Activated CD4-positive, CD25-positive, alpha-beta regulatory T cell (primary cell): ENCODE measurements around the gene SPPL2A.
A peak's percentile ranks its signal among the peaks of the same experiment; 100 is the strongest.
"Not testable (repeated sequence)": the region's sequence is repeated elsewhere in the genome, so short reads cannot be mapped to it uniquely, and the experiment has no call there.

Experiments used
- DNase-seq, 4 experiments: peaks; one replicate each; lab custom pipeline; 2025; lab: John Stamatoyannopoulos, UW

SPPL2A gene

GRCh38 chr15:50767332-50767861, 1.9 kb upstream of the SPPL2A start:
- no peak for DNase-seq

DNA sequence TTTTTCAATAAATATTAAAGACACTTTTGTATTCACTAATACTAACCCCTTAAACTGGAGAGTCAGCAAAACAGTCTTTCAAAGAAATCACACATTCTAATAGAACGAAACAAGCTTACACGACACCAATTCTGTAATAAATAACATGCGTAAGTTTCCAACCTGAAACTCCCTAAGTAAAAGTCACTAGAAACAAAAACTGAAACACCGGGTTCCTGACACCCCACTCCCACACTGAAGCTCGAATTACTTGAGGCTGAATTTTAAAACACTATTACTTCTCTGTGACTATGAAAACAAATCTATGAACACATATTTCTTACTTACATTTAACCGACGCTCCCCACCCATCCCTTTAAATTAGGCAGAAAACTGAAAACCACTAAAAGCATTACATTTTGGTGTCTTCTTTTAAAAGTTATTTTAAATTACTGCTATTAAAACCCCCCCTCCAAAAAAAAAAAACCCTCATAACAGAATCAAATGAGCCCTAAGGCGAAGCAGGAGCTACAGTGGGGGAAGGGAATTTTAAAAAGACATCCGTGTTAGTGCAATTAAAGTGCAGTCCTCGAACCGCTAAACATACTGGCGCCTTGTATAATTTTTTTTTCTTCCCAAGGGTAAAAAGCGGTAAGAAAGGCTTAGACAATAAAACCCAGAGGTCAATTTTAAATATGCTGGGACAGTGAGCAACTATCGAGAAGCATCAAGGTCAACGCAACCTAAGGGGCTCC, 878 bp downstream of the SPPL2A start:
- DNase-seq: peak in 1 of 4 experiments; percentile 13

DNA sequence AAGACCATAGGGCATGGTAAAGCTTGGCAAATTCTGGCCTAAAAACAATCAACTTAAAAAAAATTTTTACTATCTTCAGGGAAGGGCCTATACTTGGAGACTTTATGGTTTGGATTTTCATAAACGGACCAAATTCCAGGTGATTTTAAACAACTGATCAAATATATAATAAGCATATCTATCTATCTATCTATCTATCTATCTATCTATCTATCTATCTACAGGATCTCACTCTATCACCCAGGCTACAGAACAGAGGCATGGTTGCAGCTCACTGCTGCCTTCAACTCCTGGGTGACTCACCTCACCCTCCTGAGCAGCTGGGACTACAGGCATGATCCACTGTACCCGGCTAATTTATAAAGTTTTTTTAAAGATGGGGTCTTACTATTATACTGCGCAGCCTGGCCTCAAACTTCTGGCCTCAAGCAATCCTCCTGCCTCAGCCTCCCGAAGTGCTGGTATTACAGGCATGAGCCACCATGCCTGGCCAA, 6.7 kb downstream of the SPPL2A start:
- DNase-seq: no peak

DNA sequence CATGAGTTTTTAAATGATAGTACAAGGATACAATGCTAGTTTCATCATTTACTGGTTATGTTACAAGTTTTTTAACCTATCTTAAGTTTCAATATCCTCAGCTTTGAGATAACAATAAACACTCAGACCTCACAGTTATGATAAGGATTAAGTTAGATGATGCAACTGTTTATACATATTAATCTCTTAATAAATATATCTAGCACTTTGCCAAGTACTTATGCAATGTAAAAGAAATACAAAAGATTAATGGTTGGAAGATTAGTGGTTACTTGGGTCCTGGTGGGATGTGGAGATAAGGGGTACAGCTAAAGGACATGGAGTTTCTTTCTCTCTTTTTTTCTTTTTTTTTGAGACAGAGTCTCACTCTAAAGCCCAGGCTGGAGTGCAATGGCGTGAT, 12.0 kb downstream of the SPPL2A start:
- no peak for DNase-seq

GRCh38 chr15:50751394-50751793, 14.1 kb downstream of the SPPL2A start:
- no peak for DNase-seq

DNA sequence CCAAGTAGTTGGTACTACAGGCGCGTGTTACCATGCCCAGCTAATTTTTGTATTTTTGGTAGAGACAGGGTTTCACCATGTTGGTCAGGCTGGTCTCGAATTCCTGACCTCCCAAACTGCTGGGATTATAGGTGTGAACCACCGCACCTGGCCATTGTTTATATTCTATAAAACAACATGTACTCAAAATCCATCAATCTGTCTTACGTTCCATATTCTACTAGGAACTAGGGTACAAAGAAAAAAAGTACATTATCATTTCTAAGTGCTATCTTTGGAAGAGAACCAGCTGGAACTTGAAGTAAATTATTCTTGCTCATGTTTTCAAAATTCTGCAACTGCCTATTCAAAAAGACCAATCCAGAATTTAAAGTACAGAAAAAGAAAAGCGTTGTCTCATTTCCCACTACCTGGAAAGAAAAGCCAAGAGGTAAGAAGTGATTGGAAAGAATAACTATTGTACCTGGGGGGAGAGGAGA, 15.2 kb downstream of the SPPL2A start:
- no peak for DNase-seq

- DNase-seq: no peak
Measured at GRCh38 chr15:50747523-50747922, 18.0 kb downstream of the SPPL2A start.

DNA sequence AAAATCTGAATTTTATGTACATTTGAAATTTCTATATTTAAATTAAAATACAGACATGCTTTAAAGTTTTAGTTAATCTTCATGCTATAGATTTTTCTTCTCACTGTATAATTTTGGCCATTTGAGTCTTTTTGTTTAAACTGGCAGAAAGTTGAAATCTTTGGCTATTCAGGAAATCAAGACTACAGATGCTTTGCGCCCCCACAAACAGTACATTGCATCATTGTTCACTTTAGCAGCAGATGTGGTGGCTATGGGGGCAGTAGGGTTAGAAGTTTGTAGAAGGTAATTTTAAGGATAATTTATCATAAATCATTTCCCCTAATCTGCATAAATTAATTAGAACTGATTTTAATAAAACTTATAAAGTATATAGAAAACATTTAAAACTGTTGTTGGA, 20.9 kb downstream of the SPPL2A start:
- DNase-seq: no peak

DNA sequence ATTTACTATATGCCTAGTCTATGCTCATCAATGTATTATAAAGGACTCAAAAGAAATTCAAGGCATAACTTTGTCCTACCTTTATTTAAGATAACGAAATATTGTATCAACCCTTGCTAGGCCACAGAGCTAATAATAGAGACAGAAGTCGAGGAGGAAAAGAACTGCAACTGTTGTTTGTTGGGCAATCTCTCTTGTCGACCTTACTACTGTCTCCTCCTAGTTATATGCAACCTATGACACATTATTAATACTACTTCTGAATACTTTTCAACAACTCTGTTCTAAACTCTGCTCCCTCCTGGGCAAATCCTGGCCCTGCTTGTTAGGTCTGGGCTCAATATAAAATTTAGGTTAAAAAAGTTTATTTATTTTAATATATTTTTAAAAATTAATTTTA, 24.6 kb downstream of the SPPL2A start:
- no peak for DNase-seq

- DNase-seq: no peak
Measured at GRCh38 chr15:50736823-50737222, 28.7 kb downstream of the SPPL2A start.

DNA sequence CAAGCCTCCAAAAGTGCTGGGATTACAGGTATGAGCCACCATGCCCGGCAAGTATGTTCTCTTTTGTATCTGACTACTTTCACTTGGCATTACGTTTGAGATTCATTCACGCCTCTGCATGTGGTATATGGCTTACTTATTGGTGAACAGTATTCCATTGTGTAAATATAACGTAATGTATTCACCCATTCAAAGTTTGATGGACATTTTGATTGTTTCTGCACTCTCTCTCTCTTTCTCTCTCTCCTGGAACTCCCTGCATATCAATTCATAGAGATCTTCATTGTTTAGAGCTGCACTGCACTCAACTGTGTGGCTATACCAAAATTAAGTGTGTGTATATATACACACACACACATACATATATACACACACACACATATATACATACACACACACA, 30.4 kb downstream of the SPPL2A start:
- DNase-seq: no peak

DNA sequence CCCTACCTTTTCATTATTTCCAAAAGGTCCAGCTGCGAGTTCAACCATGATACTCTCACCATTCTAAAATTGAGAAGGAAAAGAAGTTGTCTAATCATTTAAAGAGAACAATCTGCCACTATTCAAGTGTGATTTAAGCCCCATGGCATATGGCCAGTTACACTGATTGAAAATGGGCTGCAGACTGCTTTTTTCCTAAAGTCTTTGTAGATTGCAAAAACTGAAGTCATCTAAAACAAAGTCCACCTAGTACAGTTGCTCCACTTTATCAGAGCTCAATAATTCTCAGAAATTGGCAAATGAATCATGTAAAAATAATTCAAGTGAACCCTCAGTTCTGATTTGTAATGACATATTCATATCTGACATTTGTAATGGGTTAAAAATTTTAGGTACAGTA, 39.2 kb downstream of the SPPL2A start:
- no peak for DNase-seq

GRCh38 chr15:50718700-50719125, 46.8 kb downstream of the SPPL2A start:
- DNase-seq: no peak

DNA sequence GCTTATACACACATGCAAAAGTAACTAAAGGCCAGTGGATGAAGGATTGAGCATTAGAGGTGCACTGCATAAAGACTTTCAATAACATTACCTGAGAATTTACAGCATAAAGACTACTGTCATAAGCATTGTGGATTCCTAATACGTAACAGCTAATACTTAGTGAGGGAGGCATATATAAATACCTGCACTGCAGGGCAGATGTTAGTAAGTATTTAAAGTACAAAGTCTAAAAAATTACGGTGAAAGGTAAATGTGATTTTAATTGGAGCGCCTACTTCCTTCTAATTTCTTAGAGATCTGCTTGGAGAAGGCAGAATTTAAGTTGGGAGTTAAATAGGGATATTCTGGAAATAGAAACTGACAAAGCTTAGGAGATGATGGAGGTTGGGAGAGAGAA, 53.5 kb downstream of the SPPL2A start:
- no peak for DNase-seq

- no peak for DNase-seq
Measured at GRCh38 chr15:50710585-50710984, 54.9 kb downstream of the SPPL2A start.

DNA sequence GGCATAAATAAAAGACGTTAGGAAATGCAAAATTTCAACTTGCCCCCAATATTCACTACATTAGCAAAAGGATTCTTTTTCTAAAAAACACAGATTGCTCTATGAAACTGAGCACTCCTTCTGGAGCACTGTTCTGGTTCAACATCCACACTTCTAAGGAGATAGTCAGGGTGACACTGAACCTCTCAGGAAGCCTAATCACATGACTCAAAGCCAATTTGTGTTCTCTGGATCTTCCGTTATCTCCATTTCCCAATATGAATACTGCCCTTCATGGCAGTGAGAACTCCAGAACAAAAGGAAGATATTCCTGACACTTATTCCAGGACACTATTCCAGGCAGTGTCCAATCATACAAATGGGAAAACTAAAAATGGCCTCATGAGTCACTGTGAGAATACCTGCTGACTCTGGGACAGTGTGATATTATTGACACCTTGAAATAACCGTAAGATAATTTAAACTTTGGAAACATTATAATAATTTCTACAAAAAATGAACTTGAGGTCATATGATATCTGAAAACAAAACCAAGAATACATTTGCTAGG, 57.6 kb downstream of the SPPL2A start:
- DNase-seq: no peak

DNA sequence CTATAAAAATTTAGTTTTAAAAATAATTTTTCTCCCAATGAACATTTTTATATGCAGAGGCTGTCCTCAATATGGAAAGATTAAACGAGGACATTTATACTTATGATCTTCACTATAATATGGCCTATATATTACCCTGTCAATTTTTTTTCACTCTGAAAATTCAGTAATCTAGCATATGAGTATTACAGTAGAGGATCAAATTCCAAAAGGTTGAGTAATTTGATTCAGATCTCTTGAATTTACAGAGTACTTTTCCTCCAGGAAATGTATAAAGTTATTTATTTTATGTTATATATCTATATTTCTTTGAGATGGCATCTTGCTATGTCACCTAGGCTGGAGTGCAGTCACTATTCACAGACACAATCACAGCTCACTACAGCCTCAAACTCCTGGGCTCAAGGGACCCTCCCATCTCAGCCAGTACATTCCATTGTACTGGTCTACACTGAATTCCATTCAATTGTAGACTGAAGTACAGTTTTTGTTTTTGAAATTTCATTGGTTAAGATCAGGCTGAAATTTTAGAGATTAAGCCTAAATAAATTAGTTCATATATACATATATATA, 62.7 kb downstream of the SPPL2A start:
- DNase-seq: no peak

- DNase-seq: no peak
Measured at GRCh38 chr15:50698101-50698500, 67.4 kb downstream of the SPPL2A start.

DNA sequence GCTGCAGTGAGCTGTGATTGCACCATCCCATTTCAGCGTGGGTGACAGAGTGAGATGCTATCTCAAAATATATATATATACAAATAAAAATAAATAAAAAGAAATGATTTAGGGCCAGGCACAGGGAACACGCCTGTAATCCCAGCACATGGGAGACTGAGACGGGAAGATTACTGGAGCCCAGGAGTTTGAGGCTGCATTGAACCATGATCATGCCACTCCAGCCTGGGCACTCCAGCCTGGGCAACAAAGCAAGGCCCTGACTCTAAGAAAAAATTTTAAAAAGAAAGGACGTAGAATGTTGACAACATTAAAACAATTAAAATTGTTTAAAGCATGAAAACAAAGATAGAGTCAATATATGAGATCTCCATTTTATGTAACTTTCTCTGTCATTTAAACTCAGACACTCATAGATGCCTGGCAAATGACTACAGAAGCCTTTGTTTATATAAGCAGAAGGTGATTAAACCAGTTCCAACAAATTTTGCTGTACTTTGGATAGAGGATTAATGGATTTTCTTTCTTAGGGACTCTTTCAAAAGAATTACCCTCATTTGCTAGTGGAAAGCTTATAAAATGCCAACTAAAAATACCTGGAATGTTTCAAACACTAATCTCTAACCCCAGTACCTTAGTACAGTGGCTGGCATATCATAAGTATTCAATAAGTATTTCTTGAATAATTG, 68.3 kb downstream of the SPPL2A start:
- DNase-seq: no peak

- not testable (repeated sequence) for DNase-seq
Measured at GRCh38 chr15:50694634-50695165, 70.8 kb downstream of the SPPL2A start.

DNA sequence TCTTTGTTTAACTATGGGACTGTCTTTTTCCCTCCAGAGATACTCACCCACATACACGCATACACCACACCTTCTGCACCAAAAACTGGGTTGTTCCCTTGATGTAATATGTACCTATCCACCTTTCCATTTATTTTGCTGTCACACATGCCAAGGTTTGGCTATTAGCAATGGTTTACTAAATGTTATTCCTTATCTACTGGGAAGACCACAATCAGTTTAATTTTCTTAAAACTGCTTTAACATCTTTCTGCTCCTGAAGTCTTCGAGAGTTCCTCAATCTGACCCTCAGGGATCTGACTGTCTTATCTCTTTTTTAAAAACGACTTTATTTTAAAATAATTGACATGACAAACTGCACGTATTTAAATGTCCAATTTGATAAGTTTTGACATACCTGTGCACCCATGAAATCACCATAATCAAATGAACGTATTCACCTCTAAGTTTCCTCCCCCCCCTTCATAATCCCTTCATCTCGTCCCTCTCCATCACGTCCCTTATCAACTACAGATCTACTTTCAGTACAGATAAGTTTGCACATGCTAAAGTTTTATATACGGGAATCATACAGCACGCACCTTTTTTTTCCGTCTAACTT, 78.1 kb downstream of the SPPL2A start:
- no peak for DNase-seq
